GM18505 (cell line): ENCODE measurements around the gene CKAP2.
"Not testable (repeated sequence)": the region's sequence is repeated elsewhere in the genome, so short reads cannot be mapped to it uniquely, and the experiment has no call there.

Source experiments
- ATAC-seq: cut with Tn5 transposase; IDR thresholded peaks from one replicate; pipeline ENCODE4 v1.9.1; 2021; ENCODE audit not compliant: unreplicated experiment

CKAP2 gene

GRCh38 chr13:52502277-52502676 is 47.0 kb downstream of the CKAP2 start:
- not testable (repeated sequence) for ATAC-seq

GRCh38 chr13:52505843-52506242 is 50.6 kb downstream of the CKAP2 start:
- not testable (repeated sequence) for ATAC-seq

- not testable (repeated sequence) for ATAC-seq
These were observed 54.3 kb downstream of the CKAP2 start for GRCh38 chr13:52509532-52509931.

- not testable (repeated sequence) for ATAC-seq
These were observed 55.0 kb downstream of the CKAP2 start for GRCh38 chr13:52510221-52510797.

- ATAC-seq: not testable (repeated sequence)
These were observed 56.3 kb downstream of the CKAP2 start for GRCh38 chr13:52511598-52511997.

GRCh38 chr13:52513957-52514596 is 58.8 kb downstream of the CKAP2 start:
- ATAC-seq: not testable (repeated sequence)

GRCh38 chr13:52523323-52523722 is 68.0 kb downstream of the CKAP2 start:
- ATAC-seq: not testable (repeated sequence)
